Measurements from ENCODE around the gene UBE2J2.

DNA sequence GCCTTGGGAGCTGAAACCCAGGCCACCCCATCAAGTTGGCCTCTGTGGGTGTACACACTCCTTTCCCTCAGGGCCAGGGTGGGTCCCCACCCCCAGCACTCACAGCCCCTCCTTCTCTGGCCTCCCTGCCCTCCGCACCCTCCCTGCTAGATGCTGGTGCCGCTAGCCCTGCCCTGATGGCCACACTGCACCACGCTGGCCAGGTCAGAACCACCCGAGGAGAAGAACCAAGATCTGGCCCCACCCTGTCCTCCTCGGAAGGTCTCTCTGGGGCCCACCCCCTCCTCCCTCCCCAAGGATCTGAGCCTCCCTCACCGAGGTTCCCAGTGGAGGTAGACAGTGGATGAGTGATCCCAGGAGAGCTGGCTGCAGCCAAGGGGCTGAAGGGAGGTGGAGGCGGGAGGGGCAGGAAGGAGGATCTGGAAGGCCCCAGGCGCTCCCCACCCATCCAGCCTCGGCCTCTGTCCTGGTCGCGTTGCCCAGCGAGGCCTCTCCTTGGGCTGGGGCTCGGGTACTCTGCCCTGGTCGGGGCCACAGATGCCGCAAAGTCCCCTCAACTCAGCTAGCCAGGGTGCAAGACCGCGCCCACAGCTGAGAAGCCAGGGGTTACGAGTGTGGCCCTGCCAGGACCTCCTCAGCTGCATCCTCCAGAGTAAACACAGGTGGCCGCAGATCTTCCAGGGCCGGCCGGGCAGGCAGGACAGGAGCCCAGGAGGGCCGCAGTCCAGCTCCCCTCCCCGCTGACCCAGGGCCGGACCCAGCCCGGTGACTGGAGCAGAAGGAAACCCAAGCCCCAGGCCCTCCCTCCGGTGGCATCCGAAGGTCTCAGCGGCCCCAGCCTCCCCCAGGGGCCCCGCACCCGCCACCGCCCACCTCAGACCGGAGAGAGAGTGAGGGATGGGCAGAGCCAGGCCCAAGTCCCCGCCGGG lies 36.4 kb downstream of the UBE2J2 start:
- TF ChIP-seq, protein P1, sequence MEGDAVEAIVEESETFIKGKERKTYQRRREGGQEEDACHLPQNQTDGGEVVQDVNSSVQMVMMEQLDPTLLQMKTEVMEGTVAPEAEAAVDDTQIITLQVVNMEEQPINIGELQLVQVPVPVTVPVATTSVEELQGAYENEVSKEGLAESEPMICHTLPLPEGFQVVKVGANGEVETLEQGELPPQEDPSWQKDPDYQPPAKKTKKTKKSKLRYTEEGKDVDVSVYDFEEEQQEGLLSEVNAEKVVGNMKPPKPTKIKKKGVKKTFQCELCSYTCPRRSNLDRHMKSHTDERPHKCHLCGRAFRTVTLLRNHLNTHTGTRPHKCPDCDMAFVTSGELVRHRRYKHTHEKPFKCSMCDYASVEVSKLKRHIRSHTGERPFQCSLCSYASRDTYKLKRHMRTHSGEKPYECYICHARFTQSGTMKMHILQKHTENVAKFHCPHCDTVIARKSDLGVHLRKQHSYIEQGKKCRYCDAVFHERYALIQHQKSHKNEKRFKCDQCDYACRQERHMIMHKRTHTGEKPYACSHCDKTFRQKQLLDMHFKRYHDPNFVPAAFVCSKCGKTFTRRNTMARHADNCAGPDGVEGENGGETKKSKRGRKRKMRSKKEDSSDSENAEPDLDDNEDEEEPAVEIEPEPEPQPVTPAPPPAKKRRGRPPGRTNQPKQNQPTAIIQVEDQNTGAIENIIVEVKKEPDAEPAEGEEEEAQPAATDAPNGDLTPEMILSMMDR (IDR thresholded peaks at IDR 0.05; ENCODE audit: low read depth, low read length, poor library complexity, severe bottlenecking) = no peak
- no peak for TF ChIP-seq EZH2phosphoT487 (IDR thresholded peaks at IDR 0.05; ENCODE audit: borderline replicate concordance, low read length)
